Measurements from ENCODE around the gene DENND6A. TPM values are rescaled to one million over a fixed set of nuclear protein-coding genes. Genes with fewer than 3 reads are reported as not detected.
A peak's percentile ranks its signal among the peaks of the same experiment; 100 is the strongest.

DENND6A gene
- total and polyA plus RNA-seq, 2 experiments from 2014 or later = 10.6 to 13.8 TPM

DNA sequence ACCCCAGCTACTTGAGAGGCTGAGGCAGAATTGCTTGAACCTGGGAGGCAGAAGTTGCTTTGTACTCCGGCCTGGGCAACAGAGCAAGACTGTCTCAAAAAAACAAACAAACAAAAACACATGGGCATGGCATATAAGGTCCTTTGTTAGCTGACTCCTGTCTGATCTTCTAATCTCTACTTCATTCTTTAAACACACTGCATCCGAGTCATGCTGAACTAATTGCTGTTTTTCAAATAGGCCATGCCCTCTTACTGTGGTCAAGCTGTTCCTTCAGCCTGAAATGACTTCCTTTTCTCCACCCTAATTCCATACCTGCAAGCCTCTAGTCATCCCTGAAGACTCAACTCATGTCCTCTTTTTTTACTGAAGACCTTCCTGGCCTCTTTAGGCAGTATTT lies 40.9 kb upstream of the DENND6A start:
- Histone ChIP-seq H3K4me1 (ENCODE audit: low read depth) (no peaks in the 10 kb centered on the region), H3K27me3 (no peaks in the 10 kb centered on the region), H3K9me3 (ENCODE audit: low read depth) (no peaks in the 10 kb centered on the region), H3K27ac (no peak overlapping the region), H3K36me3 (no peaks in the 10 kb centered on the region), H3K4me3 (no peak overlapping the region)
- TF ChIP-seq, protein P1, sequence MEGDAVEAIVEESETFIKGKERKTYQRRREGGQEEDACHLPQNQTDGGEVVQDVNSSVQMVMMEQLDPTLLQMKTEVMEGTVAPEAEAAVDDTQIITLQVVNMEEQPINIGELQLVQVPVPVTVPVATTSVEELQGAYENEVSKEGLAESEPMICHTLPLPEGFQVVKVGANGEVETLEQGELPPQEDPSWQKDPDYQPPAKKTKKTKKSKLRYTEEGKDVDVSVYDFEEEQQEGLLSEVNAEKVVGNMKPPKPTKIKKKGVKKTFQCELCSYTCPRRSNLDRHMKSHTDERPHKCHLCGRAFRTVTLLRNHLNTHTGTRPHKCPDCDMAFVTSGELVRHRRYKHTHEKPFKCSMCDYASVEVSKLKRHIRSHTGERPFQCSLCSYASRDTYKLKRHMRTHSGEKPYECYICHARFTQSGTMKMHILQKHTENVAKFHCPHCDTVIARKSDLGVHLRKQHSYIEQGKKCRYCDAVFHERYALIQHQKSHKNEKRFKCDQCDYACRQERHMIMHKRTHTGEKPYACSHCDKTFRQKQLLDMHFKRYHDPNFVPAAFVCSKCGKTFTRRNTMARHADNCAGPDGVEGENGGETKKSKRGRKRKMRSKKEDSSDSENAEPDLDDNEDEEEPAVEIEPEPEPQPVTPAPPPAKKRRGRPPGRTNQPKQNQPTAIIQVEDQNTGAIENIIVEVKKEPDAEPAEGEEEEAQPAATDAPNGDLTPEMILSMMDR (IDR thresholded peaks at IDR 0.05; ENCODE audit: low read depth, low read length) = no peak
- no peak for DNase-seq (ENCODE audit: low read depth in 1 of 2, low spot score in 1 of 2)

DNA sequence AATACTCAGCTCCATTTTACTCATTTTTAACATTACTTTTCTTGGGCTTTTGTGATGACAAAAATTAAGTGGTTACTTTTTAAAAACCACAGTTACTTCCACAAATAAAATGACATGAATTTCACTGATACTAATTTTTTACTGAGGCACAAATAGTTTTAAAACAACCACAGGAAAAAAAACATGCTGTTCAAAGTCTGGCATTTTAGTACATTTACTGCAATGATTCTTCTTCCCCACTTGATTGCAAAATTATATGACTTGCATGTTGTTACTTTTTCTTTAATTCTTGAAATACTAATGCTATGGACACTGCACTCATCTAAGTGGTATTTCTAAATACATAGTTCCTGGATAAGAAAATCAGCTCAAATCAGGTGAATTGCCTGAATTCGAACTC lies 38.4 kb upstream of the DENND6A start:
- no peaks in the 10 kb centered on the region for H3K9me3 ChIP-seq (ENCODE audit: low read depth)
- TF ChIP-seq, protein P1 (IDR thresholded peaks at IDR 0.05; ENCODE audit: low read depth, low read length) = no peak
- no peaks in the 10 kb centered on the region for H3K36me3 ChIP-seq
- no peaks in the 10 kb centered on the region for H3K27me3 ChIP-seq
- H3K4me1 ChIP-seq (ENCODE audit: low read depth) = no peaks in the 10 kb centered on the region
- DNase-seq (ENCODE audit: low read depth in 1 of 2, low spot score in 1 of 2) = no peak
- H3K27ac ChIP-seq = no peak overlapping the region
- no peak overlapping the region for H3K4me3 ChIP-seq

DNA sequence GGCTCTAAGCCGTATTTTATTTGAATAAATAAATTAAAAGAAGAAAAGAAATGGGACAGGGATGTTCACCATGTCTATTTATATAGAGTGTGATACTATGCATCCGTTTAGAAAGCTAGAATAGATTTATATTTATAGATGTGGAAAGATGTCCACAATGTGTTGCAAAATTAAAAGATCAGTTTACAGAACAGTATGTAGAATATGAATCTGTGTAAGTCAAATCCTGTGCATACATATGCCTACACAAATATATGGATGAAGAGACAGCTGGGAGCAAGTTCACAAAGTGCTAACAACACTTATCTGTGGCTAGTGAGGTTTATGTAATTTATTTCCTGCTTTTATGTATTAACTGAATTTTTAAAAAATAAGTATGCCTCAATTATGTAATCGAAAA lies 37.8 kb upstream of the DENND6A start:
- no peak overlapping the region for H3K27ac ChIP-seq
- TF ChIP-seq, protein P1 (IDR thresholded peaks at IDR 0.05; ENCODE audit: low read depth, low read length) = no peak
- DNase-seq (ENCODE audit: low read depth in 1 of 2, low spot score in 1 of 2) = no peak
- H3K9me3 ChIP-seq (ENCODE audit: low read depth) = no peaks in the 10 kb centered on the region
- no peaks in the 10 kb centered on the region for H3K4me1 ChIP-seq (ENCODE audit: low read depth)
- no peaks in the 10 kb centered on the region for H3K36me3 ChIP-seq
- H3K4me3 ChIP-seq = no peak overlapping the region
- no peaks in the 10 kb centered on the region for H3K27me3 ChIP-seq

DNA sequence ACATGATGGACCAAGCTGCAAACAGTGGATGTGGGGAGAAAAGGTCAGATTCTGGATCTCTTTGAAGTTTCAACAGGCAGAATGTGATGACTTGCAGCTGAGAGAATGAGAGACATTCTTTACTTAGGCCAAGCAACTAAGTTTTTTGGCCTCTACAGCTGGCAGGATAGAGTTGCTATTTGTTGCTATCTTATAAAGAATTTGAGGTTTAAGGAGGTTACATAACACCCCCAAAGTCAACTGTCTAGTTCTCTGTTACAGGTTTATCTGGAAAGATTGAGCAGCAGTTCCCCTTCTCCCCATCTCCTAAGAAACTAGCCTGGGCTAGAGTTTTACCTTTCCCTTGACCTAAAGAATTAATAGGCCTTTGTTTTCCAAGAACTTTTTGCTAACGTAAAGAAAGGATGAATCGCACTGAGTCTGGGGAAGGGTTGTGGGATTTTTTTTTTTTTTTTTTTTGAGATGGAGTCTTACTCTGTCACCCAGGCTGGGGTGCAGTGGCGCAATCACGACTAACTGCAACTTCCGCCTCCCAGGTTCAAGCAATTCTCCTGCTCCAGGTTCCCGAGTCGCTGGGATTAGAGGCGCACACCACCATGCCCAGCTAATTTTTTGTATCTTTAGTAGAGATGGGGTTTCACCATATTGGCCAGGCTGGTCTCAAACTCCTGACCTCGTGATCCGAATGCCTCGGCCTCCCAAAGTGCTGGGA lies 36.6 kb upstream of the DENND6A start:
- H3K4me1 ChIP-seq (ENCODE audit: low read depth) = no peaks in the 10 kb centered on the region
- H3K36me3 ChIP-seq = no peaks in the 10 kb centered on the region
- no peak overlapping the region for H3K4me3 ChIP-seq
- H3K9me3 ChIP-seq (ENCODE audit: low read depth) = no peaks in the 10 kb centered on the region
- peak in 1 of 2 donors; percentile 42 for DNase-seq (ENCODE audit: low read depth in 1 of 2, low spot score in 1 of 2)
- no peaks in the 10 kb centered on the region for H3K27me3 ChIP-seq
- no peak overlapping the region for H3K27ac ChIP-seq
- TF ChIP-seq, protein P1 (IDR thresholded peaks at IDR 0.05; ENCODE audit: low read depth, low read length) = no peak

DNA sequence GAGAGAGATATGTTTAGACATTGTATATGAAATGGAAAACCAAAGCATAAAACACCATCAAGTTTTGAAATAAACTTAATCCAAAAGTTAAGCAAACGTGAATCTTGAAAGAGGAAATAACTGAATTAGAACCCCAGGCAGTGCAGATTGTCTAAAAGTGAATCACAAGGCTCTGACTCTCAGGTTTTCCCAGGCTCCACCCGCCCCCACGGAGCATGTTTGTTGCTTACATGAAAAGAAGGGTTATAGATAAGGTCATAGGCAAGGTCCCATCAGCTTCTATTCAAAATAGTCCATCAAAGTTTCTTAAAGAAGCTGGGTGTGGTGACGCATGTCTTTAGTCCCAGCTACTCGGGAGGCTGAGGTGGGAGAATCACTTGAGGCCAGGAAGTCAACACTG lies 34.2 kb upstream of the DENND6A start:
- no peaks in the 10 kb centered on the region for H3K9me3 ChIP-seq (ENCODE audit: low read depth)
- H3K4me3 ChIP-seq = no peak overlapping the region
- no peak for DNase-seq (ENCODE audit: low read depth in 1 of 2, low spot score in 1 of 2)
- H3K4me1 ChIP-seq (ENCODE audit: low read depth) = no peaks in the 10 kb centered on the region
- H3K36me3 ChIP-seq = no peaks in the 10 kb centered on the region
- H3K27me3 ChIP-seq = no peaks in the 10 kb centered on the region
- H3K27ac ChIP-seq = no peak overlapping the region
- TF ChIP-seq, protein P1 (IDR thresholded peaks at IDR 0.05; ENCODE audit: low read depth, low read length) = no peak

Measured in cardiac muscle cell (in vitro differentiated cells and primary cell).